Coronary artery (tissue), 2 donors: Measurements from ENCODE around the gene COG8.

Source experiments
- DNase-seq: peaks from one replicate; pipeline ENCODE4 v3.0.0-alpha.2; 2017; ENCODE audit warnings: low spot score
- H3K27ac ChIP-seq, 2 donors: fragments of 200-600 bp; sonication (generic); one replicate each; pipeline ENCODE4 v1.5.1; 2016 to 2019
- H3K4me3 ChIP-seq: fragments of 200-600 bp; sonication (generic); 2 replicates; pipeline ENCODE4 v1.5.1; 2016; ENCODE audit warnings: mild to moderate bottlenecking, moderate library complexity
- TF ChIP-seq, protein P1 (sequence below): fragments of 200-600 bp; sonication (generic); IDR thresholded peaks from one replicate; pipeline ENCODE4 v1.5.1; 2019; ENCODE audit warnings: antibody characterized with exemption

The COG8 gene

DNA sequence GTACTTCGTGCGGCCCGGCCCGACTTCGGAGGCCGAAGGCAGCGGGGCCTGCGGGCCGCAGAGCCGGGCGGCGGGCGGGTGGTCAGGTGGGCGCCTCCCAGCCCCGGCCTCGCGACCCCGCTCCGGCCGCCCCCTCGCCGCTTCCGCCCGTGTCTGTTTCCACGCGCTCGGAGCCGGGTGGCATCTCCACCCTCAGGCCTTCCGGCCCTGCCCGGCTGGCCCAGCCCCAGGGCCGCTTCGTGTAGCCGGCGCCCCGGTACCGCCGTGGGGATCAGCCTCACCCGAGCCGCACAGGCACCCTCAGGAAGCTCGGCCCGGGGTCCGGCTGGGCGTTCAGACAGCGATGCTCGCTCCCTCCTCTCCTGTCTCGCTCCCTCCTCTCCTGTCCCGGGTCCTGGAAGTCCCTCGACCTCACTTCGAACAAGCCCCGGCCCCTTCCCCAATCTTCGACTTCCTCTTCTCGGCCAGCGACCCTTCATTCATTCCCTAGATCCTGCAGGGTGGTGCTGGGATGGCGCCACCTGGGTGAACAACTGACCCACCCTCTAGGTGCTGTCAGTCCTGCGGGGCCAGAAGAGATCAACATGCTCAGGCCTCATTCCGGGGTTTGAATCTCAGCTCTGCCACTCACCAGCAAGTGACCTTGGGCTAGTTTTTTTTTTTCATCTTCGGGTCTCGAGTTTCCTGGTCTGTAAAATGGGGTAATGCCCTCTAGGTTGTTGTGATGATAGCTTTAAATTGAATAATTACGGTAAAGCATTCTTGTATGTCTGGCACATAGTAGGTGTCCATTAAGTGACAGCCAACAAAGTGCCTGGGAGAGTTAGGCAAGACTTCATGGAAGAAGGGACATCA is 27.6 kb downstream of the COG8 start:
- Histone ChIP-seq H3K27ac (peak overlapping the region; percentile 75 to 96), H3K4me3 (peak overlapping the region; percentile 100)
- TF ChIP-seq, protein P1, sequence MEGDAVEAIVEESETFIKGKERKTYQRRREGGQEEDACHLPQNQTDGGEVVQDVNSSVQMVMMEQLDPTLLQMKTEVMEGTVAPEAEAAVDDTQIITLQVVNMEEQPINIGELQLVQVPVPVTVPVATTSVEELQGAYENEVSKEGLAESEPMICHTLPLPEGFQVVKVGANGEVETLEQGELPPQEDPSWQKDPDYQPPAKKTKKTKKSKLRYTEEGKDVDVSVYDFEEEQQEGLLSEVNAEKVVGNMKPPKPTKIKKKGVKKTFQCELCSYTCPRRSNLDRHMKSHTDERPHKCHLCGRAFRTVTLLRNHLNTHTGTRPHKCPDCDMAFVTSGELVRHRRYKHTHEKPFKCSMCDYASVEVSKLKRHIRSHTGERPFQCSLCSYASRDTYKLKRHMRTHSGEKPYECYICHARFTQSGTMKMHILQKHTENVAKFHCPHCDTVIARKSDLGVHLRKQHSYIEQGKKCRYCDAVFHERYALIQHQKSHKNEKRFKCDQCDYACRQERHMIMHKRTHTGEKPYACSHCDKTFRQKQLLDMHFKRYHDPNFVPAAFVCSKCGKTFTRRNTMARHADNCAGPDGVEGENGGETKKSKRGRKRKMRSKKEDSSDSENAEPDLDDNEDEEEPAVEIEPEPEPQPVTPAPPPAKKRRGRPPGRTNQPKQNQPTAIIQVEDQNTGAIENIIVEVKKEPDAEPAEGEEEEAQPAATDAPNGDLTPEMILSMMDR, result no peak
- peak; percentile 75 for DNase-seq

DNA sequence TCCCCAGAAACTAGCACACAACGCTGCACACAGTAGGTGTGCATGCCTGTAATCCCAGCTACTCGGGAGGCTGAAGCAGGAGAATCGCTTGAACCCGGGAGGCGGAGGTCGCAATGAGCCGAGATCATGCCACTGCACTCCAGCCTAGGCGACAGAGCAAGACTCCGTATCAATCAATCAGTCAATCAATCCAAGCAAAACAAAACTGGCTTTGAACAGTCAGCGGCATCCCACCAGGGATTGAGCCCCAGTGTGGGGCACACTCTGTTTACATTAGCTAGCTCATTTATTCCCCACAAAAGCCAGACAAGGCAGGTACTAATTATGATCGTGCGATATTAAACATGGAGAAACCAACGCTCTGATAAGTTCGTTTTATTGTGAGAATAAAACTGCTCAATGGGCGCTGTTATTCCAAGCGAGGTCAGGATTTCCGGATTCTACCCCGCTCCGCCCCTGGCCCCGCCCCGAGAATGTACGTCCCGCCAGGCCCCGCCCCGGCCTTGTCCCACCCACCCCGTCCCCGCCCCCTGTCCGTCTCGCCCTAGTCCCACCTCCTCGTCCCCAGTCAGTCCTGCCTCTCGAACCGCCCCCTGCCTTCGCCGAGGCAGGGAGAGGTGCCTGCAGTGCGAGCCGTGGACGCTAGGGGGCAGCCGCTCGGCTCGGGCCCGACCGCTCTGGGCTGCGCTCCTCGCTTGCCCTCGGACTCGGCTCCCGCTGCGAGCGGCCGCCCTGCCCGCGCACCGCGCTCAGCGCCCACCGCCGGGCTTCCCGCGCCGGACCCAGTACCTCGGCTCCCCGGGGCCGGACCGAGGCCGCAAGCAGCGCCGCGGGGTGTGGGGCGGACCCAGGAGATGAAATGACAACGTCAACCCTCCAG is 28.5 kb downstream of the COG8 start, which contains the start of gene VPS4A:
VPS4A (plus strand) TSS at position 698 of the 880 bp plus-strand sequence; CDS start at position 860, 162 bp downstream.
- peak within 1 kb of the TSS; percentile 75 to 96 for H3K27ac ChIP-seq
- peak; percentile 97 for DNase-seq
- TF ChIP-seq, protein P1, result peak; percentile 94
- H3K4me3 ChIP-seq, result peak within 1 kb of the TSS; percentile 100

DNA sequence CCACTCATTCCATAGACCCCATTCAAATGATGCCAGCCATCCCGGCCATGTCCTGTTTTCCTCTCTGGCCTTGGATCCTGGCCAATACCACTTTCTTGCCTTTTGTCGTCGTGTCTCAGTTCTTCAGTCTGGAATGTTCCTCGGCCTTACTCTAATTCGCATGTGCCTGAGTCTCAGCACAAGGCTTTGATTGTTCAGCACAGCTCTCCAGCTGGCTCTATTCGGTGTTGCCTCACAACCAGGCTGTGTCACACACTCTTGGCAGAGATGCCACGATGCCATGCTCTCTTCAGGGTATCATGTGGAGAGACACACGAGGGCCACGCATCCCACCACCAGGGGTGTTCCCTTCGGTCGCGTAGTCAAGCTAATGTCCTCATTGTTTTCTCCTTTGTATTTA is 30.0 kb downstream of the COG8 start:
- TF ChIP-seq, protein P1, result no peak
- Histone ChIP-seq H3K4me3 (no peak overlapping the region), H3K27ac (no peak overlapping the region)
- DNase-seq, result no peak

DNA sequence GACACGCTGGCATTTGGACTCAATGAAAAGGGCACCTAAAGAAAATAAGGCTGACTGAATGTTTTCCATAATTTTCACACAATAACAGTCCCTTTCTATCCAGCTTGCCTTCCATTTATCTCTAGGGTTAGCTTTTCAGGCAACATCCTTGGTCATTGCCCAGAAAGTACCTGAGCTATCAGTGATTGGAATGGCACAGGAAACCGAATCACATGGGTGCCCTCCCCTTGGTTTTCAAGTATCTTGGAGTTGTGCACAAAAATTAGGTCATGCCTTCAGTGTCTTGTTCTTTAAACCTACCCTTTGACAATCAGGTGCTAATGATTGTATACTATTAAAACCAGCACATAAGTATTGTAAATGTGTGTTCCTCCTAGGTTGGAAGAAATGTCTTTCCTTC is 31.5 kb downstream of the COG8 start:
- TF ChIP-seq, protein P1, result no peak
- no peak for DNase-seq
- Histone ChIP-seq H3K4me3 (no peak overlapping the region), H3K27ac (no peak overlapping the region)

DNA sequence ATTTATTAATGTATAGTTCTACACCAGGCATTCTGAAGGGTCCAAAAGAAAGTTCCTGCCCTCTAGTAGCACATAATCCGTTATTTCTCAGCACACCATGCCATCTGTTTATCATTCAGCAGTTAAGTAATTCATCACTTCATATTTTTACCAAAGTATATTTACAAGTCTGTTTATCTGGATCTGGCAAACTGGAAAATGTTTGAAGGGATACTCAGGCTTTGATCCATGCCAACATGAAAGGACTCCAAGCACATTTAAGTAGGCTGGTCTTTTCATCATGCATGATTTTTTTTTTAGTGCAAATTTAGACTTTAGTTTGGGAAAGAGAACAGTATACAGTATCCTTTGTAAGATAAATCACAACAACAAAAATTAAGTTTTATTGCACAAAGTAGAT is 32.3 kb downstream of the COG8 start:
- H3K4me3 ChIP-seq, result no peak overlapping the region
- no peak for DNase-seq
- TF ChIP-seq, protein P1, result no peak
- H3K27ac ChIP-seq, result no peak overlapping the region

DNA sequence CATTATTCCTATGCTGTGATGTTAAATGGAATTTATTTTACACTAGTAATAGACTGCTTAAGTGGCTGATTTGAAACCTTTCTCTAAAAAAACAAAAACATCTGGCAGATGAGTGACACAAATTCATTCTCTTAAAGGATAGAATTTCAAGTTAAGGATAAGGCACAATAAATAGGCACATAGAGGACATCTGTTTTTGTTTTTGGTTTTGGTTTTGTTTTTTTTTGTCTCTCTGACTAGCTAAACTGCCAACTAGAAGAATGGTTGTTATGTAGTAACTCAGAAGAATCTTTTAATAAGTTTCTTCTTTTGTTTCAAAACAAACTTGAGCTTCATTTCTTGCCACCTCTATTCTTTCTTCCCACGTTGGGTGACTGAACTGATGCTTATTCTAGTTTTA is 33.3 kb downstream of the COG8 start:
- no peak overlapping the region for H3K27ac ChIP-seq
- TF ChIP-seq, protein P1, result no peak
- H3K4me3 ChIP-seq, result no peak overlapping the region
- no peak for DNase-seq
